ENCODE data around the gene SPHK1. TPM values are rescaled to one million over a fixed set of nuclear protein-coding genes. Genes with fewer than 3 reads are reported as not detected.
A peak's percentile ranks its signal among the peaks of the same experiment; 100 is the strongest.
"Not testable (repeated sequence)": the region's sequence is repeated elsewhere in the genome, so short reads cannot be mapped to it uniquely, and the experiment has no call there.

The SPHK1 gene
- total and polyA plus RNA-seq, 2 donors: 3.8 to 12.6 TPM

GRCh38 chr17:76354317-76354729 is 30.1 kb upstream of the SPHK1 start:
- Histone ChIP-seq H3K36me3 (ENCODE audit: insufficient read depth) (no peaks in the 10 kb centered on the region), H3K4me1 (ENCODE audit: insufficient read depth) (no peaks in the 10 kb centered on the region), H3K4me3 (ENCODE audit: low read depth, low read length) (peak overlapping the region; percentile 95), H3K27ac (ENCODE audit: low read depth) (no peak overlapping the region)
- no peak for DNase-seq (ENCODE audit: extremely low spot score)
- WGBS: 3% methylated on average over 18 of the region's 18 CpGs

- H3K27ac ChIP-seq (ENCODE audit: low read depth): no peak overlapping the region
- no peak overlapping the region for H3K4me3 ChIP-seq (ENCODE audit: low read depth, low read length)
- 53% methylated on average over 13 of the region's 13 CpGs for WGBS
- H3K4me1 ChIP-seq (ENCODE audit: insufficient read depth): no peaks in the 10 kb centered on the region
- no peak for DNase-seq (ENCODE audit: extremely low spot score)
- H3K36me3 ChIP-seq (ENCODE audit: insufficient read depth): no peaks in the 10 kb centered on the region
These were observed 29.6 kb upstream of the SPHK1 start for GRCh38 chr17:76354747-76355310.

DNA sequence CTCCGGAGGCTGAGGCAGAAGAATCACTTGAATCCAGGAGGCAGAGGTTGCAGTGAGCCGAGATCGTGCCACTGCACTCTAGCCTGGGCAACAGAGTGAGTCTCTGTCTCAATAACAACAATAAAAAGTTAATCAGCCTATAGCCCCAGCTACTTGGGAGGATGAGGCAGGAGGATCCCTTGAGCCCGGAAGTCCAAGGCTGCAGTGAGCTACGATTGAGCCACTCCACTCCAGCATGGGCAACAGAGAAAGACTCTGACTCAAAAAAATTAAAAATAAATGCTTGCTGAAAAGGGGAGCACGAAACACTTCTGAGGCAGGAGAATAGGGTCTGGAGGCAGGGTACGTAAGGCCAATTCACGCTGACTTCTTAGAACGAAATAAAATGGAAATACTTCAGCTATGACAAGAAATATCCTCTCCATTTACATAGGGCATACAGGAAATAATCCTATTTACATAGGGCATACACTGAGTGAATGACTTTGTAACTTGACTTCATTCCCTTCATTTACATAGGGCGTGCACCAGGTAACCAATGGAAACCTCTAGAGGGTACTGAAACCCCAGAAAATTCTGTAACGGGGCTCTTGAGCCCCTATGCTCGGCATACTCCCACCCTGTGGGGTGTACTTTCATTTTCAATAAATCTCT is 27.5 kb upstream of the SPHK1 start:
- no peak overlapping the region for H3K27ac ChIP-seq (ENCODE audit: low read depth)
- no peak for DNase-seq (ENCODE audit: extremely low spot score)
- no peak overlapping the region for H3K4me3 ChIP-seq (ENCODE audit: low read depth, low read length)
- no peaks in the 10 kb centered on the region for H3K36me3 ChIP-seq (ENCODE audit: insufficient read depth)
- WGBS: 66% methylated on average over 12 of the region's 12 CpGs
- no peaks in the 10 kb centered on the region for H3K4me1 ChIP-seq (ENCODE audit: insufficient read depth)

DNA sequence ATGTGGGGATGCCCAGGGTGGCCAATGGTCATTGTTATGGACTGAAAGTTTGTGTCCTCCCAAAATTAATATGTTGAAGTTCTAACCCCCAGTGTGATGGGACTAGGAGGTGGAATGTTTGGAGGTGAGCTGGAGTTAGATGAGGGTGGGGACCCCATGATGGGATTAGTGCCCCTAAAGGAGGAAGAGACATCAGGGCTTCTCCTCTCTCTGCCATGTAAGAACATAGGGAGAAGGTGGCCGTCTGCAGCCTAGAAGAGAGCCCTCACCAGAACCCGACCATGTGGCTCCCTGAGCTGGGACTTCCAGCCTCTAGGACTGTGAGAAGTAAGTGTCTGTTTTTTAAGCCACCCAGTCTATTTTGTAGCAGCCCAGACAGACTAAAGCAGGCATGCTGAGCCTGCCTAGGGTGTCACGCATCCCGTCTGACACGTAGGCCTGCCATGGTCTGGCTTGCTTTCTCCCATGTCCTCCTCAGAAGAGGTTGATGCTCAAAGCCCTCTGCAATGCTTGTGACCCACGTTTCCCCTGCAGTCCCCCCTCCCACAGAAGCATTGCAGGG is 26.7 kb upstream of the SPHK1 start:
- Histone ChIP-seq H3K4me1 (ENCODE audit: insufficient read depth) (no peaks in the 10 kb centered on the region), H3K36me3 (ENCODE audit: insufficient read depth) (no peaks in the 10 kb centered on the region), H3K4me3 (ENCODE audit: low read depth, low read length) (no peak overlapping the region), H3K27ac (ENCODE audit: low read depth) (no peak overlapping the region)
- WGBS: 81% methylated on average over 6 of the region's 6 CpGs
- no peak for DNase-seq (ENCODE audit: extremely low spot score)

DNA sequence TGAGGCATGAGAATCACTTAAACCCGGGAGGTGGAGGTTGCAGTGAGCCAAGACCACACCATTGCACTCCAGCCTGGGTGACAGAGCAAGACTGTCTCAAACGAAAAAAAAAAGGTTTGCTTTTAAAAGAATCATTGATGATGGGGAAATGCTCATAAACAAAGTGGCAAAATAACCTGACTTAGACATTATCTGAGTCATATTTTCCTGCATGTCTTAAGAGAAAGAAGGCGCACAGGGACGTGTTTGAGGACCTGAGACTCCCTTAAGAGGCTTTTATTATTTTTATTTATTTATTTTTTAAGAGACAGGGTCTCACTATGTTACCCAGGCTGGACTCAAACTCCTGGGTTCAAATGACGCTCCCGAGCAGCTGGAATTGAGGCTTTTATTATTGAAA is 25.0 kb upstream of the SPHK1 start:
- H3K27ac ChIP-seq (ENCODE audit: low read depth): no peak overlapping the region
- WGBS: 84% methylated on average over 6 of the region's 6 CpGs
- no peak overlapping the region for H3K4me3 ChIP-seq (ENCODE audit: low read depth, low read length)
- H3K36me3 ChIP-seq (ENCODE audit: insufficient read depth): no peaks in the 10 kb centered on the region
- no peak for DNase-seq (ENCODE audit: extremely low spot score)
- H3K4me1 ChIP-seq (ENCODE audit: insufficient read depth): no peaks in the 10 kb centered on the region

DNA sequence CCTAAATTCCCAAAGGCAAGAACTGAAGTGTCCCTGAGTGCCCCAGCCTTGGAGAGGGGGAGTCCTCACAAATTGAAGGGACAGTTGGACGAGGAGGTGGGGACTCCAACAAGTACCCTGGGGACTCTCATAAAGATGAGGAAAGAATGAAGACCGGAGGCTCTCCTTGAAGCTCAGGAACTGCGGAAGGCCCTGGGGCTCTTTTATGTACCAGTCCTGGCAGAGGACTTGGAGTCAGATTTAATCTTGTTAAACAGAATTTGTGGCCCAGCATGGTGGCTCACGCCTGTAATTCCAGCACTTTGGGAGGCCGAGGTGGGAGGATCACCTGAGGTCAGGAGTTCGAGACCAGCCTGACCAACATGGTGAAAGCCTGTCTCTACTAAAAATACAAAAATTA is 24.6 kb upstream of the SPHK1 start:
- H3K4me1 ChIP-seq (ENCODE audit: insufficient read depth); H3K27ac ChIP-seq (ENCODE audit: low read depth); H3K36me3 ChIP-seq (ENCODE audit: insufficient read depth); DNase-seq (ENCODE audit: extremely low spot score); H3K4me3 ChIP-seq (ENCODE audit: low read depth, low read length): not testable (repeated sequence)
- 87% methylated on average over 6 of the region's 6 CpGs for WGBS

DNA sequence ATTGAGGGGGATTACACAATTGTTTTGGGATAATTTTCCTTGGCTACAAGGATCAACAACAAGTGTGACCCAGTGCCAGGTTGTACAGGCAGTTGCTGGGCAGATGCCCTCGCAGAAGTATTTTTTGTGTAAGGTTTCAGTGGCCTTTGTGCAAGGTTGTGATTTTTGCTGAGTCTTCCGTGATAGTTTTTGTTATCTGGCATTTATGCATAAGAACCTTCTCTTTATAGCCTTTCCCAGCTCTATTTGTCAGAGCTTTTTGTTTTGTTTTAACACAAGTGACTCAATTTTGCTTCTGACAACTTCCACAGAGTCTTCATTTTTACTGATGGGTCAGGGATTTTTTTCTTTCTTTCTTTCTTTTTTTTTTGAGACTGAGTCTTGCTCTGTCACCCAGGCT is 23.9 kb upstream of the SPHK1 start:
- 67% methylated on average over 2 of the region's 2 CpGs for WGBS
- no peak overlapping the region for H3K4me3 ChIP-seq (ENCODE audit: low read depth, low read length)
- no peaks in the 10 kb centered on the region for H3K4me1 ChIP-seq (ENCODE audit: insufficient read depth)
- no peaks in the 10 kb centered on the region for H3K36me3 ChIP-seq (ENCODE audit: insufficient read depth)
- no peak overlapping the region for H3K27ac ChIP-seq (ENCODE audit: low read depth)
- no peak for DNase-seq (ENCODE audit: extremely low spot score)

DNA sequence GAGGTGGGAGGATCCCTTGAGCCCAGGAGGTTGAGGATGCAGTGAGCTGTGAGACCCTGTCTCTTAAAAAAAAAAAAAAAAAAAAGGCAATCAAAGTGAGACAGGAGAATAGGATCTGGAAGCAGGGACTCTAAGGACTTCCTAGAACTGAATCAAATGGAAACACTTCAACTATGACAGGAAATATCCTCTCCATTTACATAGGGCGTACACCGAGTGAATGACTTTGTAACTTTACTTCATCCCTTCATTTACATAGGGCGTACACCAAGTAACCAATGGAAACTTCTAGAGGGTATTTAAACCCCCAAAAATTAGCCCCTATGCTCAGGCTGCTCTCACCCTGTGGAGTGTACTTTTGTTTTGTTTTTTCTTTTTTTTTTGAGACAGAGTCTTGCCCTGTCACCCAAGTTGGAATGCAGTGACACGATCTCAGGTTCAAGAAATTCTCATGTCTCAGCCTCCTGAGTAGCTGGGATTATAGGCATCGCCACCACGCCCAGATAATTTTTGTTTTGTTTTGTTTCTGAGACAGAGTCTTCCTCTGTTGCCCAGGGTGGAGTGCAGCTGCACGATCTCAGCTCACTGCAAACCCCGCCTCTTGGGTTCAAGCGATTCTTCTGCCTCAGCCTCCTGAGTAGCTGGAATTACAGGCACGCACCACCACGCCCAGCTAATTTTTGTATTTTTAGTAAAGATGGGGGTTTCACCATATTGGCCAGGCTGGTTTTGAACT is 21.1 kb upstream of the SPHK1 start:
- DNase-seq (ENCODE audit: extremely low spot score): no peak
- H3K36me3 ChIP-seq (ENCODE audit: insufficient read depth): no peaks in the 10 kb centered on the region
- H3K27ac ChIP-seq (ENCODE audit: low read depth): no peak overlapping the region
- H3K4me3 ChIP-seq (ENCODE audit: low read depth, low read length): no peak overlapping the region
- 80% methylated on average over 11 of the region's 11 CpGs for WGBS
- H3K4me1 ChIP-seq (ENCODE audit: insufficient read depth): no peaks in the 10 kb centered on the region

DNA sequence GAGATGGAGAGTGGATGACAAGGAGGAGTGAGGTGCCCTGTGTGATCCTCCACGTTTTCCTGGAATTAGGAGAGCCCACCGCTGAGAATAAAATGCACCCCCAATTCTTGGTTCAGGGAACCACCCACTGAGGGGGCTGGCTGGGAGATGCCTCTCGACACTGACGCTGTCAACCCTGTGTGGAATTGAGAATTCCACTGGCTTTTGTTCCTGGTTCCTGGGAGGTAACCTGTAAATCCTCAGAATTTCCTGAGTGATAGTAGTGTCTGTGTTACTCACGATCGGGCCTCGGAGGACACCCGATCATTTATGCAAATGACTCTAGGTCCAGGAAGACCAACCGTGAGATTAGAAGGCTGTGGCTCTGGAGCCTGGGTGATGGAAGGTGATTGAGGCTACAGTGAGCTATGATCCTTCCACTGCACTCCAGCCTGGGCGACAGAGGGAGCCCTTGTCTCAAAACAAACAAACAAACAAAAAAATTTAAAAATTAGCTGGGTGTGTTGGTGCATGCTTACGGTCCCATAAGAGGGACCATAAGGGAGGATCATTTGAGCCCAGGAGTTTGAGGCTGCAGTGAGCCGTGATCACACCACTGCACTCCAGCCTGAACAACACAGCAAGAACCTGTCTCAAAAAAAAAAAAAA is 19.0 kb upstream of the SPHK1 start:
- Histone ChIP-seq H3K4me3 (ENCODE audit: low read depth, low read length) (no peak overlapping the region), H3K27ac (ENCODE audit: low read depth) (no peak overlapping the region), H3K36me3 (ENCODE audit: insufficient read depth) (no peaks in the 10 kb centered on the region), H3K4me1 (ENCODE audit: insufficient read depth) (no peaks in the 10 kb centered on the region)
- WGBS: 51% methylated on average over 12 of the region's 12 CpGs
- DNase-seq (ENCODE audit: extremely low spot score): no peak

DNA sequence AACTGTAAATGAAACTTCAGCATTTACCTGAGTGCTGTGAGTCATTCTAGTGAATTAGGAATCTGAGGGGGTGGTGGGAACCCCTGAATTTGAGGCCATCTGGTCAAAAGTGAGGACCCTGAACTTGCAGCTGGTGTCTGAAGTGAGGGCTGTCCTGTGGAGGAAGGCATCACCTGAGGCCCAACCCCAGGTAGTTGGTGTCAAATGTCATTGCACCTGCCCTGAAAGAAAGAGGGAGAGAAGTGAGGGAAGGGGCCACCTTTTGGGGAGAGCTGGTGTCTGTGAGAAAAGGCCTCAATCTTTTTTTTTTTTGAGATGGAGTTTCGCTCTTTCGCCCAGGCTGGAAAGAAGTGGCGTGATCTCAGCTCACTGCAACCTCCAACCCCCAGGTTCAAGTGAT is 18.2 kb upstream of the SPHK1 start:
- no peak for DNase-seq (ENCODE audit: extremely low spot score)
- Histone ChIP-seq H3K27ac (ENCODE audit: low read depth) (no peak overlapping the region), H3K4me1 (ENCODE audit: insufficient read depth) (no peaks in the 10 kb centered on the region), H3K36me3 (ENCODE audit: insufficient read depth) (no peaks in the 10 kb centered on the region), H3K4me3 (ENCODE audit: low read depth, low read length) (no peak overlapping the region)
- 97% methylated on average over 3 of the region's 3 CpGs for WGBS

GRCh38 chr17:76367642-76368041 is 16.8 kb upstream of the SPHK1 start:
- WGBS: 69% methylated on average over 6 of the region's 6 CpGs

GRCh38 chr17:76368545-76368944 is 15.9 kb upstream of the SPHK1 start:
- H3K4me1 ChIP-seq (ENCODE audit: insufficient read depth): no peaks in the 10 kb centered on the region
- no peak overlapping the region for H3K4me3 ChIP-seq (ENCODE audit: low read depth, low read length)
- DNase-seq (ENCODE audit: extremely low spot score): no peak
- H3K36me3 ChIP-seq (ENCODE audit: insufficient read depth): no peaks in the 10 kb centered on the region
- 61% methylated on average over 11 of the region's 11 CpGs for WGBS
- H3K27ac ChIP-seq (ENCODE audit: low read depth): no peak overlapping the region

More at GRCh38 chr17:76367642-76368041, 16.8 kb upstream of the SPHK1 start:
- no peak overlapping the region for H3K4me3 ChIP-seq (ENCODE audit: low read depth, low read length)
- no peaks in the 10 kb centered on the region for H3K36me3 ChIP-seq (ENCODE audit: insufficient read depth)
- H3K4me1 ChIP-seq (ENCODE audit: insufficient read depth): no peaks in the 10 kb centered on the region
- no peak overlapping the region for H3K27ac ChIP-seq (ENCODE audit: low read depth)
- DNase-seq (ENCODE audit: extremely low spot score): no peak

- no peak for DNase-seq (ENCODE audit: extremely low spot score)
- H3K27ac ChIP-seq (ENCODE audit: low read depth): no peak overlapping the region
- WGBS: 66% methylated on average over 10 of the region's 10 CpGs
- H3K4me1 ChIP-seq (ENCODE audit: insufficient read depth): no peaks in the 10 kb centered on the region
- H3K4me3 ChIP-seq (ENCODE audit: low read depth, low read length): no peak overlapping the region
- H3K36me3 ChIP-seq (ENCODE audit: insufficient read depth): no peaks in the 10 kb centered on the region
These were observed 15.0 kb upstream of the SPHK1 start for GRCh38 chr17:76369379-76369778.
